ENCODE data around the gene ZBTB20.

The ZBTB20 gene

GRCh38 chr3:114379266-114379665, 767.8 kb downstream of the ZBTB20 start:
- in situ Hi-C loops (cut with HindIII; ENCODE audit: low pct_ligation_motif_present, low pct_unique_long_range_greater_than_20kb, low sequenced_read_pairs), result no loop called here
- no peak for DNase-seq

DNA sequence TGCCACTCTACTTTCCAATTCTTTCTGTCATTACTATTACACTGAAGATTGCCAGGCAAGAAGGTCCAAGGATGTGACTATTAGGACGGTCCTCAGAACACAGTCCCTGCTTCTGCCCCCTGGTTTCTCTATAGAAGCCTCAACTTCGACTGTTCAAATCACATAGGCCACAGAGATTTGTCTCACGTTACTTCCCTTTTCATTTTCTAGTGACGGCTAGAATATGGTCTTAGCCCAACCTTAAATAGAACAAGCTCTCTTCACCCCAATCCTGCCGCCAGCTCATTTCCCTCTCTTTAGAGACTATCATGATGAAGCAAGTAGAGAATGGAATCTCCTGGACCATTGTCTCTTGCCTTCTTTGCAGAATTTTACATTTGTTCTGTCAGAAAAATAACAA, 768.3 kb downstream of the ZBTB20 start:
- in situ Hi-C loops (cut with HindIII; ENCODE audit: low pct_ligation_motif_present, low pct_unique_long_range_greater_than_20kb, low sequenced_read_pairs), result no loop called here
- no peak for DNase-seq

- no peak for DNase-seq
- in situ Hi-C loops (cut with HindIII; ENCODE audit: low pct_ligation_motif_present, low pct_unique_long_range_greater_than_20kb, low sequenced_read_pairs), result no loop called here
These were observed 769.7 kb downstream of the ZBTB20 start for GRCh38 chr3:114377426-114377825.

DNA sequence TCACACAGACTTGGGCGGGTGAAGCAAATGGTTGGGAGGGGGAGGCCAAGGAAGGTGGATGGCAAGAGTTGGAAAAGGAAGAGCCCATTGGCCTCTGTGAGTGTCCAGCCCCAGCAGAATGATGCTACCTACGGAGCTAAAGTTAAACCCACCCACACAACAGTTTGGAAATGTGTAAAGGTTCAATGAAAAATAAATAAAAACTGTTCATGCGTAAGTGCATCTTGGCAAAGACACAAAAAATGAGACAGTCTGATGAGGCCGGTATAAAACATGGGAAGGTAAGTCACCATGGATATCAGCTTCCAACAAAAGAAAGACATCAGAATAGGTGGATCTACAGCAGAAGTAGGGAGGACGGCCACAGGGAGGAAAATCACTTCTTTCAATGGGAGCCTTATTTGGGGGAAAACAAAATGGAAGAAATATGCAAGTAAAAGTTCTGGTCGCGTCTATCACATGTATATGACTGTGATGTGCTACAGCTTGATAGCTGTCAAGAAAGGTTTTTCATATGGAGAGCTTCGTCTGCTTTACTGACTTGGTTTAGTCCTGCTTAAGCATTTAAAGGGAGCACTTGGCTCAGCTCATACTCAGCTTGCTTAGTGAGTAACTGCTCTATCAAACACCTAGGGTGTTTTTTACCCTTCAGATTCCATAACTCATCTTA, 770.4 kb downstream of the ZBTB20 start:
- in situ Hi-C loops (cut with HindIII; ENCODE audit: low pct_ligation_motif_present, low pct_unique_long_range_greater_than_20kb, low sequenced_read_pairs), result no loop called here
- DNase-seq, result no peak

- in situ Hi-C loops (cut with HindIII; ENCODE audit: low pct_ligation_motif_present, low pct_unique_long_range_greater_than_20kb, low sequenced_read_pairs), result no loop called here
These were observed 771.3 kb downstream of the ZBTB20 start for GRCh38 chr3:114375608-114376421.

GRCh38 chr3:114374433-114374990, 772.6 kb downstream of the ZBTB20 start:
- in situ Hi-C loops (cut with HindIII; ENCODE audit: low pct_ligation_motif_present, low pct_unique_long_range_greater_than_20kb, low sequenced_read_pairs), result no loop called here
- DNase-seq, result no peak

More at GRCh38 chr3:114375608-114376421, 771.3 kb downstream of the ZBTB20 start:
- no peak for DNase-seq

DNA sequence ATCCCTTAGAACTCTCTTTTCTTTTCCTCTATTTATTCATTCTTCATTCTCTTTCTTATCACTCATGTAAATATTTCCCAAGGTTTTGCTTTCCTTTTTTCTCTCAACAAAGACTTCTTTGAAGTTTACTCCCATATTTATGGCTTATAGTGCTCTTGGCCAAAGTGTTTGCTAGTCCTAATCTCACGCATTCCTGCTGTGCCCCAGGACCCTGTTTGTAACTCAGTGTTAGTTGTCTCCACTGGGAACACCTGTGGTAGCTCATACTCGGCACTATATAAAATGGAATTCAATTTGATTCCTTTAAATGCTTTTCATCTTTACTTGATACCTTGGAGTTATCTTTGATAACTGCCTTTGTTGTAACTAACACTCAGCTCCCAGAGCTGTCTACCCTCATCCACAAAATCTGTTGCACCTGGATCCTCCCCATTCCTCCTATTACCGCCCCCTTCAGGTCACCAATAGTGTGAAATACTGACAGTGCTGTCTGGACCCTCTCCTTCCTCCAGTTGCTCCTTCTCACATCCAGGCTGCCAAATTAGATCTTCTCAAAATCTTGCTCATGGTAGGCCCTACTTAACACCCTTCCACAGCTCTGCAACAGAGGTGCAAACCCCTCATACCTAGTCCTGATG, 776.4 kb downstream of the ZBTB20 start:
- in situ Hi-C loops (cut with HindIII; ENCODE audit: low pct_ligation_motif_present, low pct_unique_long_range_greater_than_20kb, low sequenced_read_pairs), result no loop called here
- peak; percentile 2 for DNase-seq

DNA sequence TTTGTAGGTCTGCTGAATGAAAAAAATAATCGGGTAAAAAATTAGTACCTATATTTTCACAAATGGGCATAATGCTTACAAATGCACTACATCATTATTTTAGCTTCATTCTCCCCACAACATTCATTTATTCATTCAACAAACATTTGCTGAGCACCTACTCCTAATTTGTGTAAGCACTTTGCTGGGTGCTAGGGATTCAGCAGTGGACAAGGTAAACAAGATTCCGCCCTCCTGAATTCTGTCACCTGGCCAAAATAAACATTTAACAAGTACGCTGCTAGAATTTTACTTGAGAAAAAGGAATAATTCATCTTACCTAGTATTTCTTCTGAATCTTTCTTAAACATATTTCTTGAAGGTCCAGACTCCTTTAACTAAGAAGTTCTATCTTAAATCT, 781.2 kb downstream of the ZBTB20 start:
- in situ Hi-C loops (cut with HindIII; ENCODE audit: low pct_ligation_motif_present, low pct_unique_long_range_greater_than_20kb, low sequenced_read_pairs), result no loop called here

DNA sequence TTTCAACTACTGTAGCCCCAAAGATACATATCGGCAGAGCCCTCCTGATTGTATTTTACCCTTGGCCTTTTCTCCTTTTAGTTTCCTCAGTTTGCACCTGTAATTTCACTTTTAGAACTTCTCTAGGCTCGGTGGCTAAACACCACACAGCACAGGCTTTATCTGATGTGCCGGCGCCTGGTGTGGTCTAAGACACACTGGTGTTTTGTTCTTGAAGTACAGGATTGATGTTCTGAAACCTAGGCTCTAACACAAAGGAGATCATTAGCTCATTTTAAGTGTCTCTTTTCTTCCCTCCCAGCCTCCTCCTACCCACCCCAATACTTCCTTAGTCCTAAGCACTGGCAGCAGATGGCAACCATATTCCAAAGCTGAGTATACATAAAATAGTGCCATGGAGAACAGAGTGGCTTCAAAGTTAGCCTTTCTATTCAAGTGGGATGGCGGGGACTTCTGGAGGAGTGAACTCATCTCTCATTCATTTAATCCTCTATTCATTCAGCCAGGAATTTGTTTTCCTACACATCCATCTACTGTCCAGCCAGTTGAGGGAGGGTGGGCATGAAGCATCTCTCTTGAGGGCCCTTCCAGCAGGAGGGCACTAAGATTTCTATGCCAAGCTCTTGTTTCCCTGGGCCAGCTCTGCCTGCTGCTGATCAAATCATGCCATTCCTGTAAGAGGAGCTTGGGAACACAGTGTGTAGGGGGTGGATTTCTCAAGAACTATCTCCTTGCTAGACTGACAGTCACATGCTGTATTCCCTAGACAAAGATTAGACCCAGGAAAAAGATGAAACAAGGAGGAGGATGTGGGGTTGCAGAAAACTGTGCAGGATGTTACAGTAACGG, 782.1 kb downstream of the ZBTB20 start:
- in situ Hi-C loops (cut with HindIII; ENCODE audit: low pct_ligation_motif_present, low pct_unique_long_range_greater_than_20kb, low sequenced_read_pairs), result no loop called here
- DNase-seq, result no peak

More for the DNA sequence above, 781.2 kb downstream of the ZBTB20 start:
- no peak for DNase-seq

- in situ Hi-C loops (cut with HindIII; ENCODE audit: low pct_ligation_motif_present, low pct_unique_long_range_greater_than_20kb, low sequenced_read_pairs), result no loop called here
These were observed 783.4 kb downstream of the ZBTB20 start for GRCh38 chr3:114363554-114364202.

GRCh38 chr3:114362815-114363214, 784.3 kb downstream of the ZBTB20 start:
- peak; percentile 24 for DNase-seq
- in situ Hi-C loops (cut with HindIII; ENCODE audit: low pct_ligation_motif_present, low pct_unique_long_range_greater_than_20kb, low sequenced_read_pairs), result no loop called here

More at GRCh38 chr3:114363554-114364202, 783.4 kb downstream of the ZBTB20 start:
- no peak for DNase-seq

- DNase-seq, result no peak
- in situ Hi-C loops (cut with HindIII; ENCODE audit: low pct_ligation_motif_present, low pct_unique_long_range_greater_than_20kb, low sequenced_read_pairs), result no loop called here
These were observed 785.7 kb downstream of the ZBTB20 start for GRCh38 chr3:114361391-114361790.

DNA sequence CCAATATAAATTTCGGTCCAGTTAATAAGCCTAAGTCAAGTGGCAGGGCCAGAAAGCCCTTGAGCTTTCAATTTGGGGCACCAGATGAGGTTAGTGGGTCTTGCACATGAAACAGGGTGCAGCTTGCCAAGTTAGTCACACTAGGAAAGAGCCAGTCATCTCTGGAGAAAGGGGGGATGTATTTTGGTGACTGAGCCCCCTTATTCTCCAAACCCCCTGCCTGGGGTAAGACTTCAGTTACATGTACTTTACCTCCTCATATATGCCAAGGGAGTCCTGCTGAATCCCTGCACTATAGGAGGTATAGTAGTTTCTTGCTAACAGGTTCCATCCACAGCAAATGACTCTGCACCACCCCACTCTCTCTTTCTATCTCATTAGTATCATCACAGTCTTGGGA, 790.6 kb downstream of the ZBTB20 start:
- DNase-seq, result no peak
- in situ Hi-C loops (cut with HindIII; ENCODE audit: low pct_ligation_motif_present, low pct_unique_long_range_greater_than_20kb, low sequenced_read_pairs), result no loop called here

DNA sequence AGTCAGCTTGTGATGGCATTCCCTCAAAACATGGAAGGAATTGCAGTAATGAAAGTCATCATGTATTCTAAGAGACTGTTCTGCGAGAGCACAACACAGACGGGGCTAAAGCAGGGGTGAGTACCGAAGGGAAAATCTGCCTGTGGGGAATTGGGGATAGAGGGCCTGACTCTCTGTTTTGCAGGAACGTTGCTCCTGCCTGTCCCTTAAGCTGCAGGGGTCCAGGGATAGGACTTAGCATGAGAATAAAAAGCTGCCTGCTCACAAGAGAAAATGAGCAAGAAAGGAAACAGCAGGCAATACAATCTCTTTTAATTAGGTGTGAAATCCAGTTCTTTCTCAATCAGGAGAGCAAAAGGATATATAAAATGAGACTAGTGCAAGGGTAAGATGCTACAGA, 791.0 kb downstream of the ZBTB20 start:
- DNase-seq, result no peak
- in situ Hi-C loops (cut with HindIII; ENCODE audit: low pct_ligation_motif_present, low pct_unique_long_range_greater_than_20kb, low sequenced_read_pairs), result no loop called here

DNA sequence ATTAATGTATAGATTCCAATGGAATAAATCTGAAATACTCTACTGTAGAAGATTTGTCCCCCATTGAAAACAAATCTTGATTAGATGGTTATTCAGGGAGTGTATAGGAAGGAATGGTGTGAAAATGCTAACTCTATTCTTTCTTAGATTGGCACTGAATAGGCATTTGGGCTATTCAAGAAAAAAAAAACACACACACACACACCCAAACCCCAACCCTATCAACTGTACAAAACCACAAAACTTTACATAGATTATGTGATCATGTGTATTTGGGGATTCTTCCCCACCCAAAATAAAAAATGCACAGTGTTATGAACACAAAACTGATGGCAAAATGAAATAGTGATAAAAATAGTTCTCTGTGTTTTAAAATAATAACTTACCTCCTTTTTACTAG, 791.4 kb downstream of the ZBTB20 start:
- no peak for DNase-seq
- in situ Hi-C loops (cut with HindIII; ENCODE audit: low pct_ligation_motif_present, low pct_unique_long_range_greater_than_20kb, low sequenced_read_pairs), result no loop called here

- in situ Hi-C loops (cut with HindIII; ENCODE audit: low pct_ligation_motif_present, low pct_unique_long_range_greater_than_20kb, low sequenced_read_pairs), result no loop called here
- no peak for DNase-seq
These were observed 795.3 kb downstream of the ZBTB20 start for GRCh38 chr3:114351822-114352145.

DNA sequence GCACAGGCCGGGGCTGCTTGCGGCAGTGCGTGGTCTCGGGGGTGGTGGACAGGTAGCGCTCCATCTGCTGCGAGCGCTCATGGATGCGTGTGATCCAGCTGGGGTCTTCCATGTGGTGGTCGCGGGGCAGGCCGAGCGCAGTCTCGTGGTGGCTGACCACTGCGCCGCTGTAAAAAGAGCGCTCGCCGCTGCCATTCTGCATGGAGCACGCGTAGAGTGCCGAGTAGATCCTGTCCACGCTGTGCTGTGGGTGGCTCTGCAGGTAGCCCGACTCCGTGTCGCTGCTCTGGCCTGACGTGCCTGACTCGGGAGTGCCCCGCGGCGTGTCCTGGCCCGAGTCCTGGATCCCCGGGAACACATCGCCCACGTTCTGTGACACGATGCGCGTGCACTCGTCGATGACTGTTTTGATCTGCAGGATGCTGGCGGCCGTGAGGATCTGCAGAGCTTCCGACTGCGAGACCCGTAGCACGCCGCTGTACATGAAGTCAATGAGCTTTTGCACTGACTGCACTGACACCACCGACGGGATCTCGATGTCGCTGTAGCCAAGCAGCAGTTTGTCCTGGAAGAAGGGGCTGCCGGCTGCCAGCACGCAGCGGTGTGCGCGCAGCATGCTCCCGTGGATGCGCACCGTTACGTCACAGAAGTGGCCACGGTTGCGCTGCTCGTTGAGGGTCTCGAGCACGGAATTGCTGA, 795.8 kb downstream of the ZBTB20 start:
- in situ Hi-C loops (cut with HindIII; ENCODE audit: low pct_ligation_motif_present, low pct_unique_long_range_greater_than_20kb, low sequenced_read_pairs), result no loop called here

DNA sequence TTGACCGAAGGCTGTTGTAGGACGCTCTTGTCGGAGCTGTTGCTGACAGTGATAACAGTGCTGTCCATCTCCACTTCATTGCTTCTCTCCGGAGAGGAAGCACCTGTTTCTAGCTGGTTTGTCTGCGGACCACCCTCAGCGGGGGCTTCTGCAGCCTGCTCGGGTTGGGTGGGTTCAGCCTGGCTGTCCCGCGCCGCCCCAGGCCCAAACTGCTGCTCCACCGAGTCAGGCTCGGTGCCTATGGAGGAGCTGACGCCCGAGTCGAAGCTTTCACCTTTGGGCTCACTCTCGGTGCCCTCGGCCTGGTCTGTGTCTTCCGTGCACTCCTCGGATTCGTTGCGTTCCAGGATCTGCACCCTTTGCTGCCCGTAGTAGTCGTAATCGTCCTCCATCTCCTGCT, 796.4 kb downstream of the ZBTB20 start:
- in situ Hi-C loops (cut with HindIII; ENCODE audit: low pct_ligation_motif_present, low pct_unique_long_range_greater_than_20kb, low sequenced_read_pairs), result no loop called here
- DNase-seq, result no peak

More for the DNA sequence above, 795.8 kb downstream of the ZBTB20 start:
- no peak for DNase-seq

Data from ACHN (cell line).